ENCODE results near the gene NRGN. TPM values are rescaled to one million over a fixed set of nuclear protein-coding genes. Genes with fewer than 3 reads are reported as not detected.

The NRGN gene
- polyA plus RNA-seq, 1 donor (not counting 4 experiments of a cell fraction or from before 2014, with no cell fraction given), result 0.97 TPM

- Histone ChIP-seq H3K4me3 (ENCODE audit: control insufficient read depth in 2 of 3, extremely low read depth in 1 of 3, insufficient read depth in 2 of 3, low read depth in 1 of 3, low read length in 3 of 3) (no peak overlapping the region), H2AFZ (ENCODE audit: control insufficient read depth, low read length) (no peak overlapping the region), H3K27me3 (ENCODE audit: control insufficient read depth, extremely low read depth, insufficient read depth, low read length) (peaks cover 51% of the 10 kb centered on the region), H3K9ac (ENCODE audit: control insufficient read depth, extremely low read depth, insufficient read depth, low read length) (no peak overlapping the region), H4K20me1 (ENCODE audit: control insufficient read depth, extremely low read depth, insufficient read depth, low read length) (no peaks in the 10 kb centered on the region), H3K27ac (ENCODE audit: control insufficient read depth, insufficient read depth, low read length) (no peak overlapping the region), H3K4me2 (ENCODE audit: control insufficient read depth, extremely low read depth, insufficient read depth, low read depth, low read length) (no peak overlapping the region), H3K9me1 (ENCODE audit: control insufficient read depth, extremely low read depth, insufficient read depth, low read length) (no peaks in the 10 kb centered on the region), H3K79me2 (ENCODE audit: control insufficient read depth, insufficient read depth, low read length) (no peaks in the 10 kb centered on the region), H3K4me1 (ENCODE audit: control insufficient read depth, extremely low read depth, insufficient read depth, low read length) (peaks cover 32% of the 10 kb centered on the region), H3K36me3 (ENCODE audit: control insufficient read depth in 2 of 2, extremely low read depth in 1 of 2, insufficient read depth in 2 of 2, low read length in 2 of 2) (no peaks in the 10 kb centered on the region), H3K9me3 (ENCODE audit: control insufficient read depth, low read depth, low read length) (no peaks in the 10 kb centered on the region)
- dilution Hi-C loops (cut with MboI; ENCODE audit: extremely low pct_ligation_motif_present, low sequenced_read_pairs), result no loop called here
- DNase-seq (ENCODE audit: low read depth, low spot score), result no peak
- FAIRE-seq, result no peak
- TF ChIP-seq EZH2 (IDR thresholded peaks at IDR 0.05; ENCODE audit: low read length) (no peak), CTCF (optimal IDR thresholded peaks at IDR 0.05 in 1 of 3, IDR thresholded peaks at IDR 0.05 in 1 of 3, conservative IDR thresholded peaks at IDR 0.05 in 1 of 3; ENCODE audit: extremely low read depth in 1 of 3, insufficient read depth in 2 of 3, low read length in 3 of 3) (no peak)
Measured at GRCh38 chr11:124719534-124719933, 20.2 kb upstream of the NRGN start.

DNA sequence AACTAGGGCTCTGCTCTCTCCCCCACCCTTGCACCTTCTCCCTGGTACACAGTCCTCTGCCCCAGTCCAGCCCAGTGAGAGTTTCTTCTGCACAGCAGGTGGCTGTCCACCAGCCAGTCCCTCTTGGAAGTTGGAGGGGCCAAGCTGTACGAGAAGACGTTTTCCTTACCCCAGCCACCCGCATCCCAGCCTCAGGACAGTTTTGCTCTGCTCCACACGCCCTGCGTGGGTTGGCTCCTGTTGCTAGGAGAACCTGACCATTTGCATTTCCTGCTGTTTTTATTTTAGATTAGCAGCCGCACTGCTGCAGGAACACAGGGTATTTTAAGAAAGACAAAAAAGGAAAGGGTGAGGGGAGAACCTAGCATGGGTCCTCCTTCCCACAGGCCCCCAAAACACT lies 17.6 kb upstream of the NRGN start:
- DNase-seq (ENCODE audit: low read depth, low spot score) (no peak), FAIRE-seq (no peak)
- no peaks in the 10 kb centered on the region for H3K36me3 ChIP-seq (ENCODE audit: control insufficient read depth in 2 of 2, extremely low read depth in 1 of 2, insufficient read depth in 2 of 2, low read length in 2 of 2)
- no peaks in the 10 kb centered on the region for H3K9me3 ChIP-seq (ENCODE audit: control insufficient read depth, low read depth, low read length)
- H3K27ac ChIP-seq (ENCODE audit: control insufficient read depth, insufficient read depth, low read length), result no peak overlapping the region
- H3K9ac ChIP-seq (ENCODE audit: control insufficient read depth, extremely low read depth, insufficient read depth, low read length), result no peak overlapping the region
- H3K4me1 ChIP-seq (ENCODE audit: control insufficient read depth, extremely low read depth, insufficient read depth, low read length), result peaks cover 30% of the 10 kb centered on the region
- H2AFZ ChIP-seq (ENCODE audit: control insufficient read depth, low read length), result no peak overlapping the region
- H3K79me2 ChIP-seq (ENCODE audit: control insufficient read depth, insufficient read depth, low read length), result no peaks in the 10 kb centered on the region
- no peak overlapping the region for H3K4me3 ChIP-seq (ENCODE audit: control insufficient read depth in 2 of 3, extremely low read depth in 1 of 3, insufficient read depth in 2 of 3, low read depth in 1 of 3, low read length in 3 of 3)
- dilution Hi-C loops (cut with MboI; ENCODE audit: extremely low pct_ligation_motif_present, low sequenced_read_pairs), result no loop called here
- H3K9me1 ChIP-seq (ENCODE audit: control insufficient read depth, extremely low read depth, insufficient read depth, low read length), result peaks cover 2% of the 10 kb centered on the region
- TF ChIP-seq EZH2 (IDR thresholded peaks at IDR 0.05; ENCODE audit: low read length), result no peak
- no peak for TF ChIP-seq CTCF (optimal IDR thresholded peaks at IDR 0.05 in 1 of 3, IDR thresholded peaks at IDR 0.05 in 1 of 3, conservative IDR thresholded peaks at IDR 0.05 in 1 of 3; ENCODE audit: extremely low read depth in 1 of 3, insufficient read depth in 2 of 3, low read length in 3 of 3)
- no peak overlapping the region for H3K4me2 ChIP-seq (ENCODE audit: control insufficient read depth, extremely low read depth, insufficient read depth, low read depth, low read length)
- H4K20me1 ChIP-seq (ENCODE audit: control insufficient read depth, extremely low read depth, insufficient read depth, low read length), result no peaks in the 10 kb centered on the region
- H3K27me3 ChIP-seq (ENCODE audit: control insufficient read depth, extremely low read depth, insufficient read depth, low read length), result peaks cover 52% of the 10 kb centered on the region

Measured in keratinocyte (primary cell).